RPMI8226 (cell line): Measurements from ENCODE around the gene ARL14.
"Not testable (repeated sequence)": the region's sequence is repeated elsewhere in the genome, so short reads cannot be mapped to it uniquely, and the experiment has no call there.

ENCODE experiments used
- DNase-seq: peaks from one replicate; pipeline ENCODE4 v3.0.0-alpha.2; 2015

The ARL14 gene

GRCh38 chr3:160678292-160678842 is 1.4 kb downstream of the ARL14 start:
- no peak for DNase-seq

GRCh38 chr3:160684368-160684740 is 7.4 kb downstream of the ARL14 start:
- no peak for DNase-seq

GRCh38 chr3:160685144-160685766 is 8.3 kb downstream of the ARL14 start:
- DNase-seq = no peak

- DNase-seq = peak; percentile 38
Observed at GRCh38 chr3:160686955-160687535, 10.1 kb downstream of the ARL14 start.

GRCh38 chr3:160691151-160691550 is 14.2 kb downstream of the ARL14 start:
- no peak for DNase-seq

- no peak for DNase-seq
Observed at GRCh38 chr3:160691962-160692361, 15.0 kb downstream of the ARL14 start.

GRCh38 chr3:160693191-160693590 is 16.2 kb downstream of the ARL14 start:
- no peak for DNase-seq

GRCh38 chr3:160694345-160694744 is 17.4 kb downstream of the ARL14 start:
- DNase-seq = no peak

GRCh38 chr3:160695003-160695402 is 18.0 kb downstream of the ARL14 start:
- no peak for DNase-seq

- DNase-seq = no peak
Observed at GRCh38 chr3:160695915-160696327, 19.0 kb downstream of the ARL14 start.

GRCh38 chr3:160697637-160698380 is 20.8 kb downstream of the ARL14 start:
- no peak for DNase-seq

- no peak for DNase-seq
Observed at GRCh38 chr3:160698599-160699195, 21.7 kb downstream of the ARL14 start.

- DNase-seq = no peak
Observed at GRCh38 chr3:160701490-160701889, 24.5 kb downstream of the ARL14 start.

GRCh38 chr3:160702290-160702689 is 25.3 kb downstream of the ARL14 start:
- no peak for DNase-seq

GRCh38 chr3:160703974-160704373 is 27.0 kb downstream of the ARL14 start:
- DNase-seq = no peak

GRCh38 chr3:160707187-160707794 is 30.3 kb downstream of the ARL14 start:
- peak; percentile 59 for DNase-seq

- no peak for DNase-seq
Observed at GRCh38 chr3:160709477-160710182, 32.7 kb downstream of the ARL14 start.

GRCh38 chr3:160713144-160713543 is 36.2 kb downstream of the ARL14 start:
- DNase-seq = not testable (repeated sequence)

- no peak for DNase-seq
Observed at GRCh38 chr3:160719710-160720109, 42.8 kb downstream of the ARL14 start.

GRCh38 chr3:160720123-160720746 is 43.3 kb downstream of the ARL14 start:
- no peak for DNase-seq

GRCh38 chr3:160722331-160722730 is 45.4 kb downstream of the ARL14 start:
- DNase-seq = no peak

GRCh38 chr3:160725338-160725737 is 48.4 kb downstream of the ARL14 start:
- DNase-seq = no peak
